ENCODE measurements around the gene SALL1.

DNA sequence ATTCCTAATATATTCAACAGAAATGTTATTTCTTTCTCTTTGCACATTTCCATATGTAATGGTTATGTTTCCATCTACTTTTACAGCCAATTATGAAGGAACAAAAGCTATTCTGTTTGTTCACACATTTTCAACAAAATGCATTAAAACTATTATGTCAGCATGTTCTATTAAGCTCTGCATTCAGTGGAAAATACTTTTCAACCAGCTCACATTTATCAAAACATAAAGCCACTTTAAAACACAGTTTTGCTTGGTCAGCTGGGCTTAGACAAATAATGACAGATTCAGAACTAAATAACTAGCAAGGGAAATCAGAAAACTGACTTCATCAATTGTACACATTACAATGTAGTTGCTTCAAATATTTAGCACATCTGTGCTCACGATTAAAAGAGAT lies 6.9 kb downstream of the SALL1 start:
- TF ChIP-seq, protein P1, sequence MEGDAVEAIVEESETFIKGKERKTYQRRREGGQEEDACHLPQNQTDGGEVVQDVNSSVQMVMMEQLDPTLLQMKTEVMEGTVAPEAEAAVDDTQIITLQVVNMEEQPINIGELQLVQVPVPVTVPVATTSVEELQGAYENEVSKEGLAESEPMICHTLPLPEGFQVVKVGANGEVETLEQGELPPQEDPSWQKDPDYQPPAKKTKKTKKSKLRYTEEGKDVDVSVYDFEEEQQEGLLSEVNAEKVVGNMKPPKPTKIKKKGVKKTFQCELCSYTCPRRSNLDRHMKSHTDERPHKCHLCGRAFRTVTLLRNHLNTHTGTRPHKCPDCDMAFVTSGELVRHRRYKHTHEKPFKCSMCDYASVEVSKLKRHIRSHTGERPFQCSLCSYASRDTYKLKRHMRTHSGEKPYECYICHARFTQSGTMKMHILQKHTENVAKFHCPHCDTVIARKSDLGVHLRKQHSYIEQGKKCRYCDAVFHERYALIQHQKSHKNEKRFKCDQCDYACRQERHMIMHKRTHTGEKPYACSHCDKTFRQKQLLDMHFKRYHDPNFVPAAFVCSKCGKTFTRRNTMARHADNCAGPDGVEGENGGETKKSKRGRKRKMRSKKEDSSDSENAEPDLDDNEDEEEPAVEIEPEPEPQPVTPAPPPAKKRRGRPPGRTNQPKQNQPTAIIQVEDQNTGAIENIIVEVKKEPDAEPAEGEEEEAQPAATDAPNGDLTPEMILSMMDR (IDR thresholded peaks at IDR 0.05; ENCODE audit: extremely low read depth in 1 of 2, insufficient read depth in 1 of 2, low read depth in 1 of 2, low read length in 2 of 2): no peak
- TF ChIP-seq JUN (IDR thresholded peaks at IDR 0.05; ENCODE audit: borderline replicate concordance, insufficient read depth, insufficient read length, low read depth): no peak
- no peak for TF ChIP-seq EZH2 (IDR thresholded peaks at IDR 0.05; ENCODE audit: borderline replicate concordance, low read depth, low read length, severe bottlenecking)
- no peak for TF ChIP-seq POLR2A (IDR thresholded peaks at IDR 0.05; ENCODE audit: low read depth, low read length)
